ENCODE results near the gene CCDC91.
A peak's percentile ranks its signal among the peaks of the same experiment; 100 is the strongest.
"Not testable (repeated sequence)": the region's sequence is repeated elsewhere in the genome, so short reads cannot be mapped to it uniquely, and the experiment has no call there.

CCDC91 gene

DNA sequence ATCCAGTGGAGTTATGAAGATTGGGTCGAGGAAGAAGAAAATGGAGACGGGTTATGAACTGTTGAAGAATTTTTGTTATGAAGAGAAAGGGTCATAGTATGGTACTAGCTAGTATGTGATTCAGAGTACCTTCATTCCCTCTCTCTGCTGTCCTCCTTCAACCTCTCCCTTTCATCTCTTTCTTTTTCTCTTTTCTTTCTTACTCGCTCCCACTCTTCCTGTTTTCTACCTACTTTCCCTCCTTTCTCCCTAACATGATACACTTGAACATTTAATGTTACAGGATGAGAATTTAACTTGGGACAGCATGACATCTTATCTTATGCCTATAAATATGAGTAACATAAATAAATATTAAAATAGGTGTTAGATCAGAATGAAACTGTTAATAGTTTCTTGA, 112.9 kb downstream of the CCDC91 start:
- DNase-seq, result no peak

GRCh38 chr12:28306535-28306934, 116.3 kb downstream of the CCDC91 start:
- no peak for DNase-seq

DNA sequence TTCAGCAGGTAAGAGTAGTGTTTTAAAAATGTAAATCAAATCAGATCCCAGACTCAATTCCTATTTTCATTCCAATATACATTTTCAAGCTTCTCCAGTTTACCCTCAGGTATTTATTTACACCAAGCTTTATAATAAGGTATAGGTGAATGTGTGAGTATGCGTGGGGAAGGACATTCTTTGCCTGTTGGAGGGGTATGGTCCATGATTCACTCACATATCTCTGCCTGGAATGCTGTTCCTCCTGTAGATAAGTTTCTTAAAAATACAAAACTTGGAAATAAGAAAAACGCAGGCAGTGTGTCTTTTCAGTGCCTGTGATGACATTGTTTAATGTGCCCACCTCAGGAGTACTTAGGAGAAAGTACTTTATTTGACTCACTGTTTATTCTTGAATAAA, 118.6 kb downstream of the CCDC91 start:
- no peak for DNase-seq

GRCh38 chr12:28313631-28314030, 123.4 kb downstream of the CCDC91 start:
- DNase-seq, result peak; percentile 11

DNA sequence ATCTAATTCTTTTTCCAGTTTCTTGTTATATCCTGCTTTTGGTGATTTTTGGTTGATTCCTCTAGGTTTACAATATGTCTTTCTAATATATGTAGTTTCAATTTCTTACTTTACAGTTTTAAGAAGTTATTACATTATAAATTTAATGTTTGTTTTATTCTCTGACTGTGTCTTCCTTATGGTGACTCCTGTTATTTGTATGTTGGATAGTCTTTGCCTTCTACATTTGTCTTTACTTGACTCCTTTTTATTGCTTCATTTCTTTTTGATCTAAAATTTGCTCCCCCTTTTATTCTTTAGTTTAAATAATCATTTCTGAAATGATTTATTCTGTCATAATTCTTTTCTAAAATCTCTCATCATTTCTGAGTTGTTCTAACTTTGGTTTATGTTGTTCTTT, 125.8 kb downstream of the CCDC91 start:
- DNase-seq, result no peak

GRCh38 chr12:28318273-28318672, 128.0 kb downstream of the CCDC91 start:
- no peak for DNase-seq

DNA sequence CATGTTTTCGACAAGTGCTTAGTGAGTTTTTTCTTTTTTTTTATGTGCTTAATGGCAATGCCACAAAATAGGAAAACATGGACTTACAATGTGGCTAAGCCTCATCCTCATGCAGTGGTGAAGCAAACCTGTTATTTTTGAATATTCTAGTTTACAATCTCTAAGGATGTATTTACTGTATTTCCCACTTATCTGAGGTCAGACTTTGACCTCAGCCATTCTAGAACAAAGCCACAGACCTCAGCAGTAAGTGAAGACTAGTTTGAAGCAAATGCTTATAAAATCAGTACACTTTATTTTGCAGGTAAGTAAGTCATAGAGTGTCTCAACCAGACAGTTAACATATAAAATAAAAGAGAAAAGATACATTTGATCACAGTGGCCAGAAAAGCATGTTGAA, 130.1 kb downstream of the CCDC91 start:
- DNase-seq, result no peak

- no peak for DNase-seq
These were observed 137.5 kb downstream of the CCDC91 start for GRCh38 chr12:28327722-28328121.

DNA sequence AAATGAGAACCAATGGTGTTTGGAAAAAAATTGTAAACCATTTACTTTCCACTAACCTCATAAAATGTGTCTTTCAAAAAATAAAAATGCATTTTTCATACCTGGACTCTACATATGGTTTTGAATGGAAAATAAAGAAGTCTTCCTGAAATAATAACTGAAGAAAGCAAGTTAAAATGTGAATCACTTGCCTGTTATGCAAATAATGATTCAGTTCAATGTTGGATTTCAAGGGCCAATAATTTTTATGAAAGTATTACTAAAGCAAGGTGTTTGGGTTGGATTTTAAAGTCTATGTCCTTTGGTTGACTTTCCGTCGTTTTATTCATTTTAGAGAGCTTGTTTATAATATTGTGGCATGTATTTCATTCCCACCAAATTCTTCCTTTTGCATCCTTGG, 138.7 kb downstream of the CCDC91 start:
- DNase-seq, result no peak

DNA sequence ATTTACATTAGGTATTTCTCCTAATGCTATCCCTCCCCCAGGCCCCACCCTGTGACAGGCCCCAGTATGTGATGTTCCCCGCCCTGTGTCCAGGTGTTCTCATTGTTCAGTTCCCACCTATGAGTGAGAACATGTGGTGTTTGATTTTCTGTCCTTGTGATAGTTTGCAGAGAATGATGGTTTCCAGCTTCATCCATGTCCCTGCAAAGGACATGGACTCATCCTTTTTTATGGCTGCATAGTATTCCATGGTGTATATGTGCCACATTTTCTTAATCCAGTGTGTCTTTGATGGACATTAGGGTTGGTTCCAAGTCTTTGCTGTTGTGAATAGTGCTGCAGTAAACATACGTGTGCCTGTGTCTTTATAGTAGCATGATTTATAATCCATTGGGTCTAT, 139.5 kb downstream of the CCDC91 start:
- not testable (repeated sequence) for DNase-seq

DNA sequence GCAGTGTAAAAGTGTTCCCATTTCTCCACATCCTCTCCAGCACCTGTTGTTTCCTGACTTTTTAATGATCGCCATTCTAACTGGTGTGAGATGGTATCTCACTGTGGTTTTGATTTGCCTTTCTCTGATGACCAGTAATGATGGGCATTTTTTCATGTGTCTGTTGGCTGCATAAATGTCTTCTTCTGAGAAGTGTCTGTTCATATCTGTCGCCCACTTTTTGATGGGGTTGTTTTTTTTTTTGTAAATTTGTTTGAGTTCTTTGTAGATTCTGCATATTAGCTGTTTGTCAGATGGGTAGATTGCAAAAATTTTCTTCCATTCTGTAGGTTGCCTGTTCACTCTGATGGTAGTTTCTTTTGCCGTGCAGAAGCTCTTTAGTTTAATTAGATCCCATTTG, 140.0 kb downstream of the CCDC91 start:
- not testable (repeated sequence) for DNase-seq

DNA sequence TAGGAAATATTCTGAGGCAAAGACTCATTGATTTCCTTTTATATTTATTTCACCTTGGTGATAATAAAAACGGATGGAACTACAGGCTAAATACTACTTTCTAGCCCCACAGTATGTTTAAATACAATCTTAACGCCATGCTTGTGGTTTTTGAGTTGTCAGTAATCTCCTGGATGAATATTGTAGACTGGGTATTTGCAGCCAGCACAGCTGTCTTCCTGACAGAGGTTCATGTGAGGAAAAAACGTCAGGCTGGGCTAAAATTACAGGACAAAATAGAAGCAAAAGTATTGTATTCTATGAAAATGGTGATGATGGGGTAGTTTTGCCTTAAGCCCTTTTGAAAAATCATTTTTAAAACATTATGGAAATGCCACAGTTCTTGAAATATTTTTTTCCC, 140.9 kb downstream of the CCDC91 start:
- DNase-seq, result no peak

DNA sequence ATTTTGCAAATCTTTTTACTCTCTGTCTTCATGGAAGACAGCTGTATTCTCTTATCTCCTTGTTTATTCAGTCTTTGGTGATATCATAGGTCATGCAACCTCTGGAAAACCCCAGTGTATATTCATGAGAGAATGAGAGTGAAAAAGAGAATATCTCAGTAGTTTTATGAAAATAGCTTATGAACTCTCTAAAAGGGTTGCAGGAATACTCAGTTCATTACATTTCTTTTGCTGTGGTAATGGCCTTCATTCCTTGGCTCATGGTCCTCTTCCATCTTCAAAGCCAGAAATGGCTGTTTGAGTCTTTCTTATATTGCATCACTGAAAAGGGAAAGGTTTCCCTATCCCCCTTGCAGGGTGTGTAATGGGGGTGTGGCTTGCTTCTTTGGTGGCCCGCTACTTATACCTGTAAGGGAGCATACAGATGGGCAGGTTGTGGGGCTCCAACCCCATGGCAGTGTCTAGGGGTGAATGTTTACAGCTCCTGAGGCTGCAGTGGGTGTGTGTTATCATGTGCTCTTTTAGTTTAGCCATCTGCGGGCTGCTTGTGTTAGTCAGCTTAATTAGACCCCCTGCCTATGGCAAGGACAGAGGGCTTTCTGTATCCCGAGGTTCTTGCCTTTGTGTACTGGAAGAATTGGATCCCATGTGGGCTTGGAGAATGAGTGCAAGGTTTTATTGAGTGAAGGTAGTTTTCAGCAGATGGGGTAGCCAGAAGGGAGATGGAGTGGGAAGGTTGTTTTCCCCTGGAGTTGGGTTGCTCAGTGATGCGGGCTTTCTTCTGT, 150.2 kb downstream of the CCDC91 start:
- DNase-seq, result no peak

DNA sequence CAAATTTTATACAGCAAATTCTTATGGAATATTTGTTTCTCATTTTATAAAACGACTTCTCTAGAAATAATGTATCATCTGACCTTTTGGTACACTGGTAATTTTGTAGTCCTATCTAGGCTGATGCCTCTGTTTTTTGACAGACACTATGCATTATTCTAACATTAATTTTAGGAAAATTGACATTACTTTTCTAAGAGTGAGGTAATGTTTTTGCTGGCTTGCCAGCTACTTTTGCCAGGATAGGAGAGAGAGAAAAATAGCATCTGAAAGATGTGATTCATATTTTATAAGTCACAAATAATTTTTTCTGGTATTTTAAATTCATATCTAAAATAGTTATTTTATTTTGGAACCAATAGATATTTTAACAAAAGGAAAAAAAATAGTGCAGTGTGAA, 153.5 kb downstream of the CCDC91 start:
- DNase-seq, result no peak

GRCh38 chr12:28346567-28346966, 156.3 kb downstream of the CCDC91 start:
- DNase-seq, result no peak

DNA sequence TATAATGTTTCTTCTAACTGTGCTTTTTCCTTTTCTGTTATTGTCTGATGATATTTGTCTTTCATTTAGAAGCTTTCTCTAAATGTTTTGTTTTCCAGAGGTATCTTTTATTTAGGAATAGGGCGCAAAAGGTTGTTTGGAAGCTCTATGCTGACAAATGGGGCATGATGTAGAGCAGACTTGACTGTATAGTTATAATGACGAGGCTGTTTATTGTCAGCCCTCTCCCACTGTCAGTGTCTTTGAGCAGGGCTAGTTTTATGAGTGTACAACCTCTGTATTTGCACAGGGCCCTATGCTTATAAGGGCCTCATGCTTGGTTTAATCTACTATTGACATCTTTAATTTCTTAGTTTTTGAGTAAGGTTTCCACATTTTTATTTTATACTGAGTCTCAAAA, 158.9 kb downstream of the CCDC91 start:
- no peak for DNase-seq

DNA sequence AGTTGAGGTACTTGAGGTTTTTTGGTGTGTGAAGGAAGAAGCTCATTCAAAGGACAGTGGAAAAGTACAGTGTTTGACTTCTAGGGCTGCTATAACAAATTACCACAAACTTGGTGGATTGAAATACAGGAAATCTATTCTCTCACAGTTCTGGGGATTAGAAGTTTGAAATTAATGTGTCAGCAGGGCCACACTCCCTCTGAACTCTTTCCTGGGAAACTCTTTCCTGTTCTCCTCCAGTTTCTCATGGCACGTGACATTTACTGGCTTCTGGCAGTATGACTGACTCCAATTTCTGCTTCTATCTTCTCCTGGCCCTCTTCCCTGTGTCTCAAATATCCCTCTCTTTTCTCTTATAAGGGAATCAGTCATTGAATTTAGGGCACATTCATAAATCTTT, 160.2 kb downstream of the CCDC91 start:
- no peak for DNase-seq

DNA sequence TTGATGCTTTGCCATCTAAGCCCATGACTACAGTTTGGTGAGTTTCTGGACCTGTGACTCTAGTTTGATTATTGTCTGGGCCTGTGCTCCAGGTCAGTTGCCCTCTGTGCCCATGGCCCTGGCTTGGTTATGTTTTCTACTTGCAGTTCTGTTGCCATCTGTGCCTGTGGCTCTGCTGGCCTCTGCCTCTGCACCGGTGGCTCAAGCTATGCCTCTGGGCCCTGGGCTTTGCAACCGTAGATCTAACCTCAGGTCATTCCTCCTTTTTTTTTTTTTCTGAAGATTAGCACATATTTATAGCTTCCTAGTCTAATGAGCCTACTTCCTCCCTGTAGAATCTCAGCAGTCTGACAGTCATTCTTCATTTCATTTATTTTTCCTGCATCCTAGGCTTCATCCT, 161.2 kb downstream of the CCDC91 start:
- DNase-seq, result no peak

DNA sequence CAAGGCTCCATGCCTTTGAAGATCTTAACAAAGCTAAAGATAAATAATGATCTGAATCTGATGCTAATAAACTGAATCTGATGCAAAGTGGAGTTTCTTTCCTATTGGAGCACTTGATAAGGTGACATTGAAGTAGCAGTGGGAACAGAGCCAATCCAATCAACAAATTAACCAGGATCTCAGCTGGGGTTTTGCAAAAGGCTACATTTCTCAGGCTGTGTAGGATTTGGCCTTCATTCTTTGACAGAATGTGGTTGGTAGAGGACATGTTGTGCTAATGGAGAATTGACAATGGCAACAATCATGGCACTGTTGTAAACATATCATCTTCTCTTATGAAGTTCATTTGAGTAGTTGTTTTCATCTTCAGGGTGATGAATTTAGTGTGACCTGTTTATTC, 164.9 kb downstream of the CCDC91 start:
- DNase-seq, result no peak

DNA sequence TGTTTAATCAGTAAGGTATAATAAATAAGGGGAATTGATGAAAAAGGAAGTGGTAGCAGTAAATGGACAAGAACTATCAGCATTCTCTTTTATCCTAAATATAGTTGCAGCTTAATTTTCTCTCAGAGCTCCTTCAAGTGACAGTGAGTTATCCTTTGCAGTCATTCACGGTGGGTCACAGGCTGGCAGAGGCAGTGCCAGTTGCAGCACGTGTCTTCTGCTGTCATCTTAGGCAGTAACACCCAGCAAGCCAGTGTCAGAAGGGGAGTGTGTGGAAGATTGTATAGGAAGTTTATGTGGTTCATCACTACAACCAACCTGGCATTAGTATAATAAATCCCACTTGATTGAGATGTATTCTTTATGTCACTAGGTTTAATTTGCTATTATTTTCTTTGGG, 170.0 kb downstream of the CCDC91 start:
- DNase-seq, result no peak

DNA sequence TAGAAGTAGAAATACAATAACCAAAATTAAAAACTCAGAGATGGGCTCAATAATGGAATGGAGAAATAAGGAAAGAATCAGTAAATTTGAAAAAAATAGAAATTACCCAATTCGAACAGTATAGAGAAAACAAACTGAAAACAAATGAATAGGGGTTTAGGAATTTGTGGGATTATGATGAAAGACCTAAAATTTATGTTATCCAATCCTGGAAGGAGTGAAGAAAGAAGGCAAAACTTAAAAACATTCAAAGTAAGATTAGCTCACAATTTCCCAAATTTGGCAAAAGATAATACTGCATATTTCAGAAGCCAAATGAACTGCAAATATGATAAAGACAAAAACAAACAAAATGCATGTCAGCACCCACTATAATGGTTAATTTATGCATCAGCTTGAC, 177.1 kb downstream of the CCDC91 start:
- no peak for DNase-seq

GRCh38 chr12:28367993-28368392, 177.7 kb downstream of the CCDC91 start:
- no peak for DNase-seq

GRCh38 chr12:28369483-28369882, 179.2 kb downstream of the CCDC91 start:
- DNase-seq, result no peak

GRCh38 chr12:28374556-28374955, 184.3 kb downstream of the CCDC91 start:
- DNase-seq, result no peak

DNA sequence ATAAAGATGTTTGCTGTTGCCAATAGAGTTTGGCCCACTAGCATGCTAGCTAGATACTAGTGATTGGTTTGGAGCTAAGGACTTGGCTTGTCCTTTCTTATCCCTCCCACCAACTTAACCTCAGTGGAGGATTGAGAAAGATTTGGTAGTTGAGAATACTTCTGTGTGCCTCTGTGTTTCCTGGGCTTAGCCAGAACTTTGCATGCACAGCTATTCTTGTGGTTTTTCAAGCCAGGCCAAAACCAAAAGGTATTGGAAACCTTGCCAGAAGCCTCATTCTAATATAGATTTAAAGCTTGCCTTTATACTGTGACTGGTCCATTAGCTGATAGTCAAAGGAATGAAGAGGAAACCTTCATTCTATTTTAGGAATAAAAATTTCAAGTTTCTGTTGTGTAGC, 188.5 kb downstream of the CCDC91 start:
- peak; percentile 6 for DNase-seq

All from hematopoietic multipotent progenitor cell treated with erythropoietin and hydrocortisone succinate and interleukin-3 and kit ligand, for 6 days (in vitro differentiated cells).